HEK293T (cell line): ENCODE data around the gene CACHD1.

Source experiments
- ARNT ChIP-seq: fragments of 450-650 bp; IDR thresholded peaks from 2 replicates; pipeline ENCODE4 v1.6.1; 2017; ENCODE audit warnings: mild to moderate bottlenecking
- BHLHE40 ChIP-seq: fragments of 450-650 bp; IDR thresholded peaks from 2 replicates; pipeline ENCODE4 v1.6.1; 2016; ENCODE audit warnings: mild to moderate bottlenecking, moderate library complexity, borderline replicate concordance
- CTBP1 ChIP-seq: fragments of 450-650 bp; IDR thresholded peaks from 2 replicates; pipeline ENCODE4 v1.6.1; 2016; ENCODE audit warnings: borderline replicate concordance
- ELF4 ChIP-seq: fragments of 450-650 bp; IDR thresholded peaks from 2 replicates; pipeline ENCODE4 v1.6.1; 2017; ENCODE audit warnings: antibody characterized with exemption
- PKNOX1 ChIP-seq: fragments of 450-650 bp; IDR thresholded peaks from 2 replicates; pipeline ENCODE4 v1.6.1; 2016

- no peak for TF ChIP-seq CTBP1
- TF ChIP-seq PKNOX1 = no peak
- TF ChIP-seq ARNT = no peak
- no peak for TF ChIP-seq BHLHE40
- TF ChIP-seq ELF4 = no peak
Measured at GRCh38 chr1:64669098-64669675, 199.3 kb downstream of the CACHD1 start.
